Measurements from ENCODE around the gene RMRP. TPM values are rescaled to one million over a fixed set of nuclear protein-coding genes. Genes with fewer than 3 reads are reported as not detected.

Gene RMRP
- total RNA-seq, 1 experiment from 2014 or later, result 36,790 TPM

- Histone ChIP-seq H3K4me2 (ENCODE audit: low read length) (peak within 1 kb of the TSS; percentile 98), H3K9me3 (ENCODE audit: low read length) (no peaks in the 10 kb centered on the region), H3K27ac (ENCODE audit: low read length) (peak within 1 kb of the TSS; percentile 98), H3K9ac (ENCODE audit: low read length) (peak within 1 kb of the TSS; percentile 97), H3K4me1 (ENCODE audit: insufficient read depth, low read length) (peaks cover 27% of the 10 kb centered on the region), H3F3A (ENCODE audit: low read length, unreplicated experiment) (peaks cover 7% of the 10 kb centered on the region), H3K27me3 (ENCODE audit: low read length) (no peaks in the 10 kb centered on the region), H3K4me3 (ENCODE audit: low read length) (peak within 1 kb of the TSS; percentile 96), H3K9me2 (replicated peaks; ENCODE audit: low read length) (no peaks in the 10 kb centered on the region), H3K36me3 (ENCODE audit: low read depth, low read length) (peaks cover 20% of the 10 kb centered on the region), H2AFZ (ENCODE audit: low read length) (peak within 1 kb of the TSS; percentile 89), H3K79me2 (ENCODE audit: low read length) (peaks cover 29% of the 10 kb centered on the region), H4K20me1 (ENCODE audit: low read length) (no peaks in the 10 kb centered on the region)
- CTCF ChIA-PET, result interaction anchor here (0.6 to 1.1 kb wide), 2 partner anchors 52 to 69 kb away, joined by 3 read pairs; no protein-coding TSS in a partner anchor
- BruUV-seq (replicated peaks), result no TSS peak
- POLR2A ChIA-PET (ENCODE audit: unreplicated experiment), result interaction anchor here (0.6 to 0.8 kb wide), 3 partner anchors 54 to 244 kb away, joined by 3 to 4 read pairs (median 3); no protein-coding TSS in a partner anchor
- DNase-seq (peak; percentile 81), ATAC-seq (peak; percentile 60)
- intact Hi-C loops (cut with micrococcal nuclease), result loop anchor here (2.0 to 10.0 kb wide), 3 partner anchors 39 to 136 kb away; partner anchors contain the start of gene NPR2
- TF ChIP-seq CTCF (conservative IDR thresholded peaks at IDR 0.05; ENCODE audit: low read depth, low read length) (peak; percentile 57), EZH2phosphoT487 (IDR thresholded peaks at IDR 0.05; ENCODE audit: borderline replicate concordance, low read length) (no peak)
Observed at GRCh38 chr9:35658137-35658967, 533 bp upstream of the RMRP start, which contains the start of gene CCDC107. TSS of gene CCDC107 (plus strand) at chr9:35658292. CDS start at chr9:35658380, 88 bp downstream.

GRCh38 chr9:35656831-35657545 lies 831 bp downstream of the RMRP start:
- no peaks in the 10 kb centered on the region for H3K27me3 ChIP-seq (ENCODE audit: low read length)
- H3K27ac ChIP-seq (ENCODE audit: low read length), result peak overlapping the region; percentile 98
- no peak for TF ChIP-seq EZH2phosphoT487 (IDR thresholded peaks at IDR 0.05; ENCODE audit: borderline replicate concordance, low read length)
- TF ChIP-seq CTCF (conservative IDR thresholded peaks at IDR 0.05; ENCODE audit: low read depth, low read length), result no peak
- TF ChIP-seq EZH2 (IDR thresholded peaks at IDR 0.05; ENCODE audit: low read length, unreplicated experiment), result no peak
- H3K79me2 ChIP-seq (ENCODE audit: low read length), result peaks cover 28% of the 10 kb centered on the region
- ATAC-seq, result no peak
- no TSS peak for BruUV-seq (replicated peaks)
- H3K9ac ChIP-seq (ENCODE audit: low read length), result peak overlapping the region; percentile 97
- peak overlapping the region; percentile 98 for H3K4me2 ChIP-seq (ENCODE audit: low read length)
- intact Hi-C loops (cut with micrococcal nuclease), result loop anchor here (5.0 to 10.0 kb wide), 2 partner anchors 40 to 138 kb away; partner anchors contain the start of gene NPR2
- H3F3A ChIP-seq (ENCODE audit: low read length, unreplicated experiment), result peaks cover 7% of the 10 kb centered on the region
- peaks cover 35% of the 10 kb centered on the region for H3K4me1 ChIP-seq (ENCODE audit: insufficient read depth, low read length)
- peak overlapping the region; percentile 54 for H3K4me3 ChIP-seq (ENCODE audit: low read length)
- H3K9me3 ChIP-seq (ENCODE audit: low read length), result no peaks in the 10 kb centered on the region
- CTCF ChIA-PET, result no interaction called here
- no peaks in the 10 kb centered on the region for H3K9me2 ChIP-seq (replicated peaks; ENCODE audit: low read length)
- no peak for DNase-seq
- POLR2A ChIA-PET (ENCODE audit: unreplicated experiment), result interaction anchor here (0.6 kb wide), 2 partner anchors 114 to 116 kb away, joined by 3 to 12 read pairs; no protein-coding TSS in a partner anchor
- no peaks in the 10 kb centered on the region for H4K20me1 ChIP-seq (ENCODE audit: low read length)
- H2AFZ ChIP-seq (ENCODE audit: low read length), result peak overlapping the region; percentile 83
- peaks cover 19% of the 10 kb centered on the region for H3K36me3 ChIP-seq (ENCODE audit: low read depth, low read length)
